Mammary epithelial cell (primary cell): ENCODE measurements around the gene INTS15.

Source experiments
- EZH2 ChIP-seq: IDR thresholded peaks from 2 replicates; pipeline ENCODE4 v1.6.1; 2012; ENCODE audit warnings: low read length, inconsistent platforms, borderline replicate concordance
- TF ChIP-seq, protein P1 (sequence below), 2 donors: IDR thresholded peaks in 1 of 2; conservative IDR thresholded peaks in 1 of 2; 2 replicates each; pipeline ENCODE4 v1.5.1; 2011 to 2012; ENCODE audit warnings: inconsistent platforms in 2 of 2, low read length in 2 of 2, mild to moderate bottlenecking in 2 of 2, control low read depth in 1 of 2, low read depth in 1 of 2; ENCODE audit not compliant: insufficient read depth in 1 of 2; ENCODE audit errors: extremely low read depth in 1 of 2

DNA sequence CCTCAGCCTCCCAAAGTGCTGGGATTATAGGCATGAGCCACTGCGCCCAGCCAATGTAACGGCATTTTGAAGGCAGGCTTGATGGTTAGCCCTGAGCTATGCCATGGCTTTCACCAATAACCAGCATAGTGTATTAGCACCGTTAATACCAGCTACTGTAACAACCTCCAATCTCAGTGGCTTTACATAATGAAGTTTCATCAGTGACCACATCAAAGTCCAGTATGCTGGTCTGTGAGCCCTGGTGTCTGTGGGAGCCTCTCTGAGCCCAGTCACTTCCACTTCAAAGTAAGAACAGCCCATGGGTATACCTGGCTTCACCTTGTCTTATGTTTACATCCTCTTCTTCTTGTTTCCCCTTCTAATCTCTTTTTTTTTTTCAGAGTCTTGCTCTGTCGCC, 24.2 kb upstream of the INTS15 start:
- TF ChIP-seq, protein P1, sequence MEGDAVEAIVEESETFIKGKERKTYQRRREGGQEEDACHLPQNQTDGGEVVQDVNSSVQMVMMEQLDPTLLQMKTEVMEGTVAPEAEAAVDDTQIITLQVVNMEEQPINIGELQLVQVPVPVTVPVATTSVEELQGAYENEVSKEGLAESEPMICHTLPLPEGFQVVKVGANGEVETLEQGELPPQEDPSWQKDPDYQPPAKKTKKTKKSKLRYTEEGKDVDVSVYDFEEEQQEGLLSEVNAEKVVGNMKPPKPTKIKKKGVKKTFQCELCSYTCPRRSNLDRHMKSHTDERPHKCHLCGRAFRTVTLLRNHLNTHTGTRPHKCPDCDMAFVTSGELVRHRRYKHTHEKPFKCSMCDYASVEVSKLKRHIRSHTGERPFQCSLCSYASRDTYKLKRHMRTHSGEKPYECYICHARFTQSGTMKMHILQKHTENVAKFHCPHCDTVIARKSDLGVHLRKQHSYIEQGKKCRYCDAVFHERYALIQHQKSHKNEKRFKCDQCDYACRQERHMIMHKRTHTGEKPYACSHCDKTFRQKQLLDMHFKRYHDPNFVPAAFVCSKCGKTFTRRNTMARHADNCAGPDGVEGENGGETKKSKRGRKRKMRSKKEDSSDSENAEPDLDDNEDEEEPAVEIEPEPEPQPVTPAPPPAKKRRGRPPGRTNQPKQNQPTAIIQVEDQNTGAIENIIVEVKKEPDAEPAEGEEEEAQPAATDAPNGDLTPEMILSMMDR (conservative IDR thresholded peaks at IDR 0.05 in 1 of 2, IDR thresholded peaks at IDR 0.05 in 1 of 2; ENCODE audit: extremely low read depth in 1 of 2, insufficient read depth in 1 of 2, low read depth in 1 of 2, low read length in 2 of 2), result no peak
- no peak for TF ChIP-seq EZH2
